GM04504 (cell line): ENCODE data around the gene PDAP1.

Source experiments
- DNase-seq: peaks from one replicate; pipeline ENCODE4 v3.0.0-alpha.2; 2012; ENCODE audit warnings: low read depth

The PDAP1 gene

DNA sequence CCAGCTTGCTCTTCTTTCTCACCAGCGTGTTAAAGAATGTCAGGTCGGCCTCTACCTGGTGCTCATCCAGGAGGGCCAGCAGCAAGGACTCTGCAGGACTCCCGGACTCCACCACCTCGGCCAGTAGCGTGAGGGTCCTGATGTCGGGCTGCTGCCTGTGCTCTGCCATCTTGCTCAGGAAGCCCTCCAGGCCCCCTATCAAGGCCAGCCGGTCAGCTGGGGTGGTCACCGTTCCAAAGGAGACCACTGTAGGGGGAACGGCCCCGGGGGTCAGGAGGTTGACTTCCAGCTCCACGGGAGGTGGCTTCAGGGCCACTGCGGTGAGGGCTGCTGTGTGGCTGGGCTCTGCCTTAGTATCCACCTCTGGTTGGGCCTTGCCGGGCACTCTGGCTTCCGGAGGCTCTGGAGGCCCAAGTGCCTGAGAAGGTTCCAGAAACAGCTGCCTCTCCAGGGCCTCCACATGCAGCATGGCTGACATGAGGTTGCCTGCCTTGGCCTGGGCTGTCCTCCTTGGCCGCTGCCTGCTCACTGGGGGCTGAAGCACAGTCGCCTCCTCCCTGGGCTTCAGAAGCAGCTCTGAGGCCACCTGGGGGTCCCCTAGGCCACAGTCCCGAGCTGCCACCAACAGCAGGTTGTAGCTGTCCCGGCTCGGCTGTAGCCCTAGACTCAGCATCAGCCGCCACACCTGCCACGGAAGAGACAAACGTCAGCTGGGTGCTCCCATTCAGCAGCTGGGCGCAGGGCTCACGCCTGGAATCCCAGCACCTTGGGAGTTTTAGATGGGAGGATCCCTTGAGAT, 16.7 kb upstream of the PDAP1 start:
- DNase-seq, result no peak

GRCh38 chr7:99422625-99423024, 14.2 kb upstream of the PDAP1 start:
- no peak for DNase-seq

DNA sequence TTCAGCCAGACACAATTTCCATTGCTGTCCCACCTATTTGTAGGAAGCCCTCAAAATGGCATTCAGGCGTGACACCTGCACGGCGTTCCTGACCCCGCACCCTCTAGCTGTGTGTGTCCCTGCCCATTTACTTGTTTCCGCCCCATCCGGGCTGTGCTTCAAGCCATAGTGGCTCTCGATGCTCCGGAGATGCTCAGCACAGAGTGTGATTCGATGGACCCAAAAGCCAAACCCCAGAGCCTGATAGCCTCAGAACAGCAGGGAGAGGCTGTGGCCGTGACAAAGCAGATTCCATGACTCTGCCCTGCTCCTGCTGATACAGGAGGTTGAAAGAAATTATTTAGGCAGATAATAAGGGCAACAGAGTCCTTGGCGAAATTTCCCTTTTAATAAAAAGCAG, 13.8 kb upstream of the PDAP1 start:
- DNase-seq, result no peak

- DNase-seq, result no peak
Observed at GRCh38 chr7:99420986-99421385, 12.6 kb upstream of the PDAP1 start.

DNA sequence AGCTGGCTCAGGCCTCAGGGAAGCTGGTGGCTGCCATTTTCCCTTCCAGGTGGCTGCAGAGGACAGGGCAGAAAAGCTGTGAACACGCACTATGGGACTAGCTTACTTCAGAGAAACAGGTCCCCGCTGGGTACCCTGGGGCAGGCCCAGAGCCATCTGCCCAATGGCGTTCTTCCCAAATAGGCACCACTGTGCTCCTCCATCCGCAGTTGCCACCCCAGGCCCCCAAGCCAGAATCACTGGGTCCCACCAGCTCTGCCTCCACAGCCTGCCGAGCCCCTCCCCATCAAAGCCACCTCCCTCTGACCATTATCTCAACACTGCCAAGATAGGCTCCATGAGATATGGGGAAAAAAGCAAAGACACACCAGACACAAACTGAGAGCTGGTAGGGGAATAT, 11.8 kb upstream of the PDAP1 start:
- no peak for DNase-seq

DNA sequence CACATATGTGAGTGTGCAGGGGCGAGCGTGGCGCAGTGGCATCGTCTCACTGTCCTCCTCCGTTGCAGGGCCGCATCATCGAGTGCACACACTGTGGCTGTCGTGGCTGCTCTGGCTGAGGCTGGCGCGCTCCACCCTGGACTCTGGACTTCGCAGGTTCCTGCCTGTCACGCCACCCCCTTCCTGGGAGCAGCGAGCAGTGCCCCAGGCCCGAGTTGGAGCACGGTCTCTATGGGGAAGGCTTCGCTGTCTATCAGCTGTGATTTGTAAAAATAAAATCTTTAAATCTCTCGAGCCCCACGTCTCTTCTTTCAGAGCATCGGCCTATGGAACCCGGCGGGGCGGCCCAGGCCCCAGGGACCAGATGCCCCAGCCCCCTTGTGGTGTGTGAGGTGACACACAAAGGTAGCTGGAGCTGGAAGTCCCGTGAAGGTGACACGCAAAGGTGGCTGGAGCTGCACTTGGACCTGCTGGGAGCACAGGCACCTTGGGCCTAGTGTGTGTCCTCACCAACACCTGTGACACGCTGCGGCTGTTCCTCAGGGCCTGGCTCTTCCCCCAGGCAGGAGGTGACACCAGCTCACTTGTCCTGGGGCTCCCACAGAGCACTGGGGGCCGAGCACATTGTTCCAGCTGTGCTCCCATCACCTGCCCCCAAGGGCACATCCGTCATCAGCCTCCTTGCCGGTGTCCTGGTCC, 11.1 kb upstream of the PDAP1 start:
- DNase-seq, result no peak

- DNase-seq, result no peak
Observed at GRCh38 chr7:99418260-99418659, 9.9 kb upstream of the PDAP1 start.

- peak; percentile 36 for DNase-seq
Observed at GRCh38 chr7:99415513-99416127, 7.2 kb upstream of the PDAP1 start.

- no peak for DNase-seq
Observed at GRCh38 chr7:99410635-99411034, 2.2 kb upstream of the PDAP1 start.

- DNase-seq, result no peak
Observed at GRCh38 chr7:99409806-99410205, 1.4 kb upstream of the PDAP1 start.

DNA sequence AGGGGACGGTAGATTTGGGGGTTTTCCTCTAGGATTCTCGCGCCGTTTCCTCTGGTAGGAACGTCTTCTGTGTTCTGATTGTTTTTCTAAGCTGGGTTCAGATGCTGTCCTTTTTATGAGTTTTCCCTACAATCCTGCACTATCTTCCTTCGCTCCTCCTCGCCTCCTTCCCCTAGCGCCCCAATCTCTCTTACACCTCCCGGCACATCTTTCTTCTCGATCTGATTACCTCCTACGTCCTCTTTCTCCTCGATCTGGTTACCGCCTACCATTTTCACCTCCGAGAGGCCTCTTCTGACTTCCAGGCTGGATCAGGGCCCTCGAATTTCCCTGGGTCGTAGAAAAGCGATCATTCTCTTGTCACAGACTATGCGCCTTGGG, 785 bp upstream of the PDAP1 start:
- DNase-seq, result no peak

GRCh38 chr7:99407872-99408378, 472 bp downstream of the PDAP1 start:
- peak; percentile 58 for DNase-seq

- no peak for DNase-seq
Observed at GRCh38 chr7:99406557-99406956, 1.8 kb downstream of the PDAP1 start.

DNA sequence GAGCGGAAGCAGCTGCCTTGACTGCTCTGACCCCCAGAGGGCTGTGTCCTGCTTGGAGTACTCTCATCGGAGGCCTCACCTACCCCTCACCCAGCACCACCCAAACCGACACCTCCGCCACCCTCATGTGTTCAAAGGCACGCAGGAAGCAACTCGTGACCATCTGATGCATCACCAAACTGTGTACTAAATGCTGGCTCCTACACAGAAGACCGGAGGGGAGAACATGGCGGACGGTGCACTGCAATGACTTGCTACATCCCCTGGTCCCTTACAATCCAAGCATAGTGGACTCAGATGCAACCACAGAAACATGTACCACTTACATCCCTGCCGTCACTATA, 3.4 kb downstream of the PDAP1 start:
- no peak for DNase-seq

DNA sequence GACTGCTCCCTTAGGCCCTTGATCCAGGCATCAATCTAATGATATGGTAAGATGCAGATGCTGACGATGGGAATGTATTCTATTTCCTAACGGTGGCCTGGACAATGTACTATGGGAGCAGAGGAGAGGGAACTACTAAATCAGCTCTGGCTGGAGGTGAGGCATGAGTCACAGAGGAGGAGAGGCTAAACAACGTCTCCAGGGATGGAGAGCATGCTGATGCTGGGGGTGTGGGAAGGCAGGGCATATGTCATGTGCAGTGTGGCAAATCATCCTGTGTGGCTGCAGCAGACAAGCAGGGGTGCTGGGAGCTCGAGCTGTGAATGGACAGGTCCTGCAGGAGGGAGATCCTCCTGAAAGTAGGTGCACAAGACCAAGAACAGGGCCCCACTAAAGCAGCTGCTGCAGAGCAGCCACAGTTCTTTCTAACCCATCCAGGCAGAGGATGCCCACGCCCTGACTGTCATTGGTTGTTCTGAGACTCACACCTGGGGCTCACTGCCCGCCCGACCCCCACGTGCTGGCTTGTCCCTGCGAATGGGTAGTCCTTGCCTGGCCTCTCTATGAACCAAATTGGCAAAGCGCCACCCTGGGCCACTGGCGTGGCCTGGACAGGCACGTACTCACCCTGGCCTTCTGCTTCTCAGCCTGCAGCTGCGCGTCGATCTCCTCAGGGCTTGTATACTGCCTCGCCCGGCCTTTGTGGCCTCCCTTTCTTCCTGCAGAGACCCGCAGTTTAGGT, 4.0 kb downstream of the PDAP1 start:
- DNase-seq, result peak; percentile 18

- DNase-seq, result no peak
Observed at GRCh38 chr7:99403764-99404163, 4.6 kb downstream of the PDAP1 start.

GRCh38 chr7:99402854-99403253, 5.5 kb downstream of the PDAP1 start:
- DNase-seq, result no peak

DNA sequence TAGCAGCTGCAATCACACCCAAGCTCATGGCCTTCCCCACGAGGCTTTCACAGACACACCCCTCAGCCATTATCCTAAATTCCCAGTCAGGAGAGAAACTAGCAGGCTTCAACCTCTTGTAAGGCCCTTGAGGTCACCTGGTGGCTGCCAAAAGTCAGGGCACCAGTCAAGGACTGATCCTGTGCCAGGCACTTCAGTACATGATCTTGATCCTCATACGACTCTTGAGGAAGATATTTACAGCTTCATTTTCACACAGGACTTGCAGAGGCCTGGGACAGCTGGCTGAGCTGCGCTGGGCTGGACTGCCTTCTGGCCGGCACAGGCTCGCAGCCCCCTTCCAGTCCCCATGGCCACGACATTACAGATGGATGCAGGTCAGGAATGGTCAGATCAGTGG, 8.8 kb downstream of the PDAP1 start:
- DNase-seq, result no peak

DNA sequence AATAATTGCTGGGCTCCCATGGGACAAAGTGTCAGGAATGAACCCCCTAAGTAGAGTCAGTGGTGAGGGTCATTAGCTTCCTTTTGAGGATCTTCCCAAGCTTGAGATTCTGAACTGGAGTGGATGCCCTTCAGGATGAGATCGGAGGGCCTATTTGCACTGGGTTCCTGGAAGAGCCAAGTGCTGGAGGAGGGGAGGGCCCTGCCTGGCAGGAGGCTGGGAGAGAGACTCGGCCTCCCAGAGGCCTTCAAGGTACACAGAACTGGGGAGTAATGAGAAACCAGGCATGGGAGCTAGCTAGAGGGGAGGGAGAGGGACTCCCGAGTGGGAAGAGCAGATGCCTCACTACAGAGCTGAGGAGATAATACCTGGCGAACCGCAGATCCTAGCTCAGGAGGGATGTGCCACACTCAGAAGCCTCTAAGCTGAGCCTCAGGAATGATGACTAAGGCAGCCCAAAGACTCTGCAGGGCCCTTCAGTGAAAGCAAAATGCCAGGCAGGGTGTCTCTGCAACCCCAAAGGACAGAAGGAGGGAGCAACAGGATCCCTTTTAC, 9.4 kb downstream of the PDAP1 start:
- no peak for DNase-seq

DNA sequence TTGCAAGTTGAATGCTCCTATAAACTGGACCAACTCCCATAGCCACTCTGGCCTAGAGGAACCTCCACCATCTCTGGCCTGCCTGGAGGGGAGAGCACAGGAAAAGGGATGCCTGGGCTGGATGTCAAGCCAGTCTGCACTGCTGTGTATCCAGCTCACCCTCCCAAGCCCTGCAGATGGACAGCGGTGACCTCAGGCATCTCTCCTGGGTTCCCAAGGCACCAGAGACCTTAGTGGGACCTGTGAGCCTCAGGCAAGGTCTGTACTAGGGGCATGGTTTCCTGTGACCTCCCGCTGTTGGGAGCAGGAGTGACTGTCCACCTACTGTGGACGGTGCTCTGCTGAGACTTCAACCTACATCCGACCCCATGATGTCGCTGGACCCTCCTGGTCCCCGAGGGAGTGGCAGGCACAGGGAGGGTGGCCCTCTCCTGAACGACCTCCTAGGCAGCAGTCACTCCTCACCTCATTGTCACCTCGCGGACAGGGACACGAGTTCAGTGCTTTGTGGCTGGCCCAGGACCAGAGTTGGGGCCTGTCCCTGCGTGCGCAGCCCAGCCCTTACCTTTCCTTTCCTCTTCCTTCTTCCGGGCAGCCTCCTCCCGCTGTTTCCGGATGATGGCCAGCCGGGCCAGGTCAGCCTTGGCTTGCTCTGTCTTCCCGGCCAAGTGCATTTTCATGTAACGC, 11.0 kb downstream of the PDAP1 start:
- DNase-seq, result no peak

DNA sequence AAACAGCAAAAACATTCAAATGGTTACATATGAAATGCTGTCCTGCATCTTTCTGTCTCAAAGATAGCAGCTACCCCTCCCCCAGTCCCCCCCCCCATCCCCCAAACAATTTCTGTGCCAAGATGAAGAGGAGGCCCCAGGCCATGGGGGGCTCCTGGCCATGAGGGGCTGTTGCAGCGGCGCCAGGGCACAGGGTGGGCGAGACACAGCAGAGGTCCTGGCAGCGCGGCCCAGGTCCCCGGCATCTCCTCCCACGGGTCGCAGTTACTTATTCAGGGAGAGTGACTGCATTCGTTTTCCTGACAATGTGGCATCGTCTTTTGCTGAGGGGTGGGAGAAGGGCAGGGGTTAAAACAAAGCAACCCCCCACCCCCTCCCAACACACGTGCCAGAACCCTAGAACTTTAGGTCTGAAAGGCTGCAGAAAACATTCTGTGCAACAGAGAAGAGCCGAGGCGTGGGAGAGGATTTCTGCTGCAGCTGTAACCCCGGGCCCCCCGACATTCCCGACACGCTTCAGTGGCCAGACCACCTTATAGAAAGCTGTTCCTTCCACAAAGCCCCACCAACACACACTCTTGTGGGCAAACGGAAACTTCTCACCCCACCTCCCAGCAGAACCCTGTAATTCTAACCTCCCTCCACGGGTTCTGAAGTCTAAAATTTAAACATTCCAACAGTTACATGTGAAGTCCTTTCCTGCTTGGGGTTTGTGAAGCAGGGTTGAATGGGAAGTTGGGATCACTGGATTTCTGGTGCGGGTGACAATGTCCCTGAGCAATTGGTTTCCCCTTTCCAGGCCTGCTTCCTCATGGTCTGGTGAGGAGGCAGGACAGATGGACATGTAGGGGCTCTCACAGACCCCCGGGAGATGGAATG, 11.7 kb downstream of the PDAP1 start:
- no peak for DNase-seq
